ENCODE data around the gene DCC. TPM values are rescaled to one million over a fixed set of nuclear protein-coding genes. Genes with fewer than 3 reads are reported as not detected.

Gene DCC
- total and polyA plus RNA-seq, 11 donors, result 0.02 TPM; not detected in 10

- DNase-seq (no peak), ATAC-seq (no peak)
- H3K36me3 ChIP-seq, result no peaks in the 10 kb centered on the region
- intact Hi-C loops (cut with DNase I), result loop anchor here in 2 of 10 donors (10.0 kb wide), 1 partner anchor 334 kb away; the partner anchor contains the start of gene DCC (in 2 of the 2)
- TF ChIP-seq CTCF (IDR thresholded peaks at IDR 0.05) (no peak), POLR2A (IDR thresholded peaks at IDR 0.05) (no peak)
- 72 to 76% (median 74%) methylated on average over 8 of the region's 8 CpGs for WGBS, 4 donors
- H3K9me3 ChIP-seq, result no peaks in the 10 kb centered on the region
- peaks cover 0 to 5% (median 0%) of the 10 kb centered on the region in 9 donors for H3K27me3 ChIP-seq
- no peak overlapping the region for H3K4me3 ChIP-seq
- no peaks in the 10 kb centered on the region for H3K4me1 ChIP-seq
- no peak overlapping the region for H3K27ac ChIP-seq
Measured at GRCh38 chr18:52678551-52678950, 338.6 kb downstream of the DCC start.

- Histone ChIP-seq H3K27ac (no peak overlapping the region), H3K9me3 (no peaks in the 10 kb centered on the region), H3K36me3 (no peaks in the 10 kb centered on the region), H3K4me1 (no peaks in the 10 kb centered on the region), H3K27me3 (peaks cover 0 to 5% (median 0%) of the 10 kb centered on the region in 9 donors), H3K4me3 (no peak overlapping the region)
- intact Hi-C loops (cut with DNase I), result loop anchor here in 2 of 10 donors (10.0 kb wide), 1 partner anchor 335 kb away; the partner anchor contains the start of gene DCC (in 2 of the 2)
- DNase-seq (no peak), ATAC-seq (no peak)
- 28 to 38% (median 35%) methylated on average over 2 of the region's 2 CpGs for WGBS, 4 donors
- no peak for TF ChIP-seq CTCF (IDR thresholded peaks at IDR 0.05)
- TF ChIP-seq POLR2A (IDR thresholded peaks at IDR 0.05), result no peak
Measured at GRCh38 chr18:52679354-52679753, 339.4 kb downstream of the DCC start.

- Histone ChIP-seq H3K4me1 (no peaks in the 10 kb centered on the region), H3K27ac (no peak overlapping the region), H3K27me3 (peaks cover 0 to 10% (median 0%) of the 10 kb centered on the region in 9 donors), H3K36me3 (no peaks in the 10 kb centered on the region), H3K9me3 (no peaks in the 10 kb centered on the region), H3K4me3 (no peak overlapping the region)
- 25 to 45% (median 37%) methylated on average over 4 of the region's 4 CpGs for WGBS, 4 donors
- TF ChIP-seq CTCF (IDR thresholded peaks at IDR 0.05) (no peak), POLR2A (IDR thresholded peaks at IDR 0.05) (no peak)
- DNase-seq, result no peak
- intact Hi-C loops (cut with DNase I), result loop anchor here in 1 of 10 donors (10.0 kb wide), 1 partner anchor 57 kb away; no protein-coding TSS in a partner anchor
- no peak for ATAC-seq
Measured at GRCh38 chr18:52682260-52682659, 342.3 kb downstream of the DCC start.

GRCh38 chr18:52685316-52685715 is 345.3 kb downstream of the DCC start:
- H3K36me3 ChIP-seq, result no peaks in the 10 kb centered on the region
- no peak for DNase-seq
- peaks cover 0 to 7% (median 0%) of the 10 kb centered on the region in 9 donors for H3K27me3 ChIP-seq
- H3K4me1 ChIP-seq, result no peaks in the 10 kb centered on the region
- TF ChIP-seq CTCF (IDR thresholded peaks at IDR 0.05) (no peak), POLR2A (IDR thresholded peaks at IDR 0.05) (no peak)
- 14 to 70% (median 53%) methylated on average over 1 of the region's 1 CpG for WGBS, 4 donors
- no peak overlapping the region for H3K27ac ChIP-seq
- ATAC-seq, result no peak
- intact Hi-C loops (cut with DNase I), result loop anchor here in 1 of 10 donors (10.0 kb wide), 1 partner anchor 61 kb away; no protein-coding TSS in a partner anchor
- H3K4me3 ChIP-seq, result no peak overlapping the region
- H3K9me3 ChIP-seq, result no peaks in the 10 kb centered on the region
